ENCODE data around the gene IGF1.

The IGF1 gene

DNA sequence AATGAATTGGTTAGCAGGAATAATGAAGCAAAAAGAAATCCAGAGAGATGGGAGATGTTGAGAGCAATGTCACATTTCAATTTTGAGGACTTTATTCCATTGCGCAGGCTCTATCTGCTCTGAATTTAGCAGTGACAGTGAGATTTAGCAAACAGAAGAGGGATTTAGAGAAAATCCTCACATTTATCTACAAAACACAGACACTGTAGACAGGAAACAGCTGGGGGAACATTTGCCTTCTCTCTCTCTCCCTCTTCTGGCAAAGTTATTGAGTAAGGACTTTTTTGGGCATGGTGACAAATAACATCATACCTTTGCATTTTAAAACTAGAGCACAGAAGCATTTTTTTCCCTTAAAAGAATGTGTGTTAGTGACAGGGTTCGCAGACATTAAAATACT is at the start of gene IGF1:
TSS of gene IGF1 (minus strand) at position 158 of the 400 bp plus-strand sequence. CDS start 182 bp downstream, outside the sequence.
- DNase-seq: no peak

GRCh38 chr12:102528111-102528510 is 47.7 kb upstream of the IGF1 start:
- no peak for DNase-seq

- DNase-seq: no peak
Observed at GRCh38 chr12:102527171-102527720, 46.9 kb upstream of the IGF1 start.

- no peak for DNase-seq
Observed at GRCh38 chr12:102526656-102527055, 46.3 kb upstream of the IGF1 start.

DNA sequence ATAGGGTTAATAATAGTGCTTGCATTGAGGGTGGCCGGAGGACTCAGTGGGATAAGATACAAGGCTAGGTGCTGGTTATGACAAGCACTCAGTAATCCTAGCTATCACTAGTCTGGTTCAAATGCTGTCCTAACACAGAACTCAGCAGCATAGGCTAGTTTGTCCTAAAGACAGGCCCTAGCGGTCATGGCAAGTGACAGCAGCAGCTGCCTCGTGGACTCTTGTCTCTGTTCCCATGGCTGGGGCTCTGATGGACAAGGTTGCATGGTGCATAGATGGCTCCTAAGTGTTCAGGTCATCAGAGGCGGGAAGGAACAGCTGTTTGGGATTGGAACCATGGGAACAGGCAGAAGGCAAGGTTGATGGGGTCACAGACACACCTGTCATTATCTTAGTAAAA is 42.4 kb upstream of the IGF1 start:
- no peak for DNase-seq

GRCh38 chr12:102521662-102522277 is 41.4 kb upstream of the IGF1 start:
- DNase-seq: no peak

DNA sequence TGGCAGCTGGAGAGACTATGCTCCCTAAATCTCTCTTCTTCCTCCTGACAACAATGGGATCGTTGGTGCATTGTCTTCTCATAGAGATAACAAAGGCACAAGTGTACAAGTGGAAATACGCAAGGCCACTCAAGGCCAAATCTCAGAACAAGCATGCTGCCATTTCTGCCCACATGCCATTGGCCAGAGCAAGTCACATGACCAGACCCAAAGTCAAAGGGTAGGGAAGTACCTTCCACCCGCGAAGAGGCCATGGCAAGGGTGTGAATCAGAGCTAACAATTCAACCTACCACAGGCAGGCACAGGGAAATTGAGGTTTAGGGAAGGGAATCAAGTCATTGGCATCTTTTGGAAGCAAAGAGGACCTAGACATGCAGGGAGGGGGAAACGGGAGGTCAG is 38.5 kb upstream of the IGF1 start:
- no peak for DNase-seq

DNA sequence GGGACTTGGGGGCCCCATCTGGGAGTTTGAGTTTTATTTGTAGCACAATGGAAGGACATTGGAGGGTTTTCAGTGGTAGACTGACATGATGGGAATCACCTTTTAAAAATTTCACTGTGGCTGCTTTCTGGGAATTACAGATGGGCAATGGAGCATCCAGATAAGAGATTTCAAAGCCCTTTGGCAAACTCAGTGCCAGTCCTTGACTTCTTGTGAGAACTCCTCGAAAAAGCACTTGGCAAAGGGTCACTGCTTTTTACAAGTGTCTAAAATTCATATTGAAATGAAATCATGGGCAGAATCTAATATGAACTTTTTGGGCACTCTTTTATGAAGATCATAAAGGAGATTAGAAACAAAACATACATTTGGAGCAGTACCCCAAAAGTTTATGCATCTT is 34.3 kb upstream of the IGF1 start:
- no peak for DNase-seq

- no peak for DNase-seq
Observed at GRCh38 chr12:102513739-102514138, 33.4 kb upstream of the IGF1 start.

- DNase-seq: no peak
Observed at GRCh38 chr12:102513272-102513671, 32.9 kb upstream of the IGF1 start.

GRCh38 chr12:102512523-102512922 is 32.2 kb upstream of the IGF1 start:
- DNase-seq: no peak

- no peak for DNase-seq
Observed at GRCh38 chr12:102511575-102511974, 31.2 kb upstream of the IGF1 start.

- no peak for DNase-seq
Observed at GRCh38 chr12:102510463-102510862, 30.1 kb upstream of the IGF1 start.

GRCh38 chr12:102510031-102510430 is 29.7 kb upstream of the IGF1 start:
- DNase-seq: no peak

- DNase-seq: no peak
Observed at GRCh38 chr12:102509123-102509626, 28.8 kb upstream of the IGF1 start.

- no peak for DNase-seq
Observed at GRCh38 chr12:102508052-102508451, 27.7 kb upstream of the IGF1 start.

DNA sequence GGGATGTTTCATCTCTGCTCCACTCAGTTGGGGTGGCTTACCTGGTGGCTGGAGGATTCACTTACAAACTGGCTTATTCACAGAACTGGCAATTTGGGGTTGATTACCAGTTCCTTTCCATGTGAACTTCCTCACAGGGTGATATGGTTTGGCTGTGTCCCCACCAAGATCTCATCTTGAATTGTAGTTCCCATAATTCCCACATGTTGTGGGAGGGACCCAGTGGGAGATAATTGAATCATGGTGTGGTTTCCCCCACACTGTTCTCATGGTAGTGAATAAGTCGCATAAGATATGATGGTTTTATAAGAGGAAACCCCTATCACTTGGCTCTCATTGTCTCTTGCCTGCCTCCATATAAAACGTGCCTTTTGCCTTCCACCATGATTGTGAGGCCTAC is 26.9 kb upstream of the IGF1 start:
- DNase-seq: no peak

- no peak for DNase-seq
Observed at GRCh38 chr12:102504871-102505270, 24.5 kb upstream of the IGF1 start.

- no peak for DNase-seq
Observed at GRCh38 chr12:102504280-102504679, 23.9 kb upstream of the IGF1 start.

DNA sequence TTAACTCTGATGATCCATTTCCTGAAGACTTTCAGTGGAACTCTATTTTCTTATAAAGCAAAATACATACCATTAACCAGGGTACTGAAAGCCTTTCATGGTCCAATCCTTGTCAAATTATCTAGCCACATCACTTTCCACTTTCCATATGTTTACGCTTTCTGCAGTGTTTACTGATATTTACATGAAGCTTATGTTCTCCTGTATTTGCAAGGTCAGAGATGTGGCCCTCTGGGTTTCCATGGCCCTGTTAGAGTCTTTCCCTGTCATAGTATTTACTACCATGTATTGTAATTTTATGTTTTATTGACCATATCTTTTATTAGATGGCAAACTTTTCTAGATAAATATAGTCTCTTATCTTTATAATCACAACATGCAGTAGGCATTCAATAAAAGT is 23.5 kb upstream of the IGF1 start:
- no peak for DNase-seq

DNA sequence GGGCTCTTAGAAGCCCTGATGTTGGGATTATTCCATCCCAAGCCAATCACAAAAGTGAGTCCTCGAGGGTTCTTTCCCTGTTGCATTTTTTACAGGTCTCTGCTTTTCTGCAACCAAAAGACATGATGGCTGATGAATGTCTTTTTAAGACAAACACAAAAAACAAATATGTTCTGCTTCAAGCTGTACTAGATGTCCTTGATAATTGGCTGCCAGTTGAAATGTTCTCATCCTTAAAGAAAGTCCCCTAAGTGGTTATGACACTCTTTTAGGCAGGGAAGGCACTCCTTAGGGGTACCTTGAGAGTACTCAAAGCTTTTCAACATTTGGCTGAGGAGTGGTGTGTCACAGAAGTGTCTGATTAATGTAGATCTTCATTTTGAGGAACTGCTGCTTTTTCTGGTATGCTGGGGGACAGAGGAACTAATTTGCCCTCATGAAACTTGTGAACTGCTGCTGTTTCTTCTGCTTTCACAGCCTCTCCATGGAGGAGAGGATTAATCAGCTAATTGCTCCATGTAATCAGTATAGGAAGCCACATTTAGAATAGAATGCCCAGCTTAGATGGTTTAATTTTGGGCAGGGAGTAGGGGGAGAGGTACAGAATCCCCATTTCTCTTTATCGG is 22.8 kb upstream of the IGF1 start:
- DNase-seq: no peak

DNA sequence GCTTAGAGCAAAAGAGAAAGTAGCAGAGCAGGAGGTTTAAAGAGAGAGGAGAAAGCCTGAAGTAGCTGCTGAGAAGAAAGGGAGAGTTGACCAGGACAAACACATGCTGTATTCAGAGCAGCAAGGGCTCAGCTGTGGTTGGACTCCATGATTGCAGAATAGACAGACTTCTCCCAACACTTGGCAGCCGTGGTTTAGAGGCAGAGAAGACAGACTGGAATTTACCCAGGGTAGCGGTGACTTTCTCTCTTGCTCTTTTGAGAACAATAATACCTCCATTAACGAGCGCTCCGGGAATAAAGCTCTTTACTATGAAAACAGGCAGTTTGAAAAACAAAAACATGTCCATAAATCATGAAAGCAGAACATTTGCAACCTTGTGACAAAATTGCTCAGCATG is 21.4 kb upstream of the IGF1 start:
- DNase-seq: no peak

DNA sequence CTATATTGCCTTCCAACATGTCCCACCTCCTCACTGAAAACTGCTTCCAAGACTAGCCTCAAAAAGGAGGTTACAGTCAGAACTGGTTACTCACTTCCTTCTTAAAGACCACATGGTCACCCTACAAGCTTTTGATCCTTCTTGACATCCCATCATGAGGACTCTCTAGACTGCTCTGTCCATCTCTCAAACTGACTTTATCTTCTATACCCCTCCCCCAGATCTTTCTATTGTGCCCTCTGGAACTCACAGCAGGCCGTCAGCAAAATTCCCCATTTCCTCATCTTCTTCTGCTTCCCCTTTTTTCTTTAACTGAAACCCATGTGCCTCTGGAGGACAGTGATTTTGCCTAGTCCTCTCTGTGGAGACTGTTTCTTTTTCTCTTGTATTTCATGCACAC is 18.1 kb upstream of the IGF1 start:
- no peak for DNase-seq

GRCh38 chr12:102497743-102498142 is 17.4 kb upstream of the IGF1 start:
- DNase-seq: no peak

GRCh38 chr12:102496591-102496990 is 16.2 kb upstream of the IGF1 start:
- DNase-seq: no peak
